SIG-M5 treated with dmso at 0.1 percent for 504 hours (cell line): ENCODE data around the gene FKRP.

Source experiments
- DNase-seq: peaks from one replicate; lab custom pipeline; 2025; ENCODE audit not compliant: unreplicated experiment; lab: John Stamatoyannopoulos, UW

Gene FKRP

GRCh38 chr19:46718934-46719622 is 26.8 kb upstream of the FKRP start:
- no peak for DNase-seq

- no peak for DNase-seq
Measured at GRCh38 chr19:46719629-46720502, 26.0 kb upstream of the FKRP start.

DNA sequence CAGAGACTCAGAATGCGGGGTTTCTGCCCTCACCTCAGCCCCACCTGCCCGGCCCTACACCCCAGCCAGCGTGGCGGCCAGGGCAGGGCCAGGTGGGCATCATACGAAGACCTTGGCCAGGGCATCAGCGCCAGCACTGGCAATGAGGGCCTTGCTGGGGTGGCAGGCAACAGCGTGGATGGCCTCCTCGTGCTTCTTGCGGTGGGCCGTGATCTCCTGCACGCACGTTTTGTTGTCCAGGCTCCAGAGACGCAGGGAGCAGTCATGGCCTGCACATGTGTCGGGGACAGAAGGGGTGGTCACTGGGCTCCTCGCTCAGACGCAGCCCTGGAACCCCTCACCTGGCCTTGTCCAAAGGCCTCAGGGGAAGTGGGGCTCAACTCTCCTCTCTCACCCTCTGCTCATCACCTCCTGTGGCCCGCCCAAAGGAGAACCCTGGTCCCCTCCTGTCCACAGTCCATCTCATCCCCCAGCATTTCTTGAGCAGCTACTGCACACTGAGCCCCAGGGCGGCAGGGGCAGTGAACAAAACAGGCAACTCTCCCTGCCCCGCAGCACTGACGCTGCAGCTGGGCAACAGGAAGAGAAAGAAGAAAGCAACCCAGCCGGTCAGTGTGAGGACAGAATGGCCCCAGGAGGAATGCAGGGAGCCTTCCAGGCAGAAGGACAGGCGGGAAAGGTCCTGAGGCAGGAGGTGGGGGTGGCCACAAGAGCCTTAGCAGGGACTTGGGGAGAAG is 25.2 kb upstream of the FKRP start:
- no peak for DNase-seq

DNA sequence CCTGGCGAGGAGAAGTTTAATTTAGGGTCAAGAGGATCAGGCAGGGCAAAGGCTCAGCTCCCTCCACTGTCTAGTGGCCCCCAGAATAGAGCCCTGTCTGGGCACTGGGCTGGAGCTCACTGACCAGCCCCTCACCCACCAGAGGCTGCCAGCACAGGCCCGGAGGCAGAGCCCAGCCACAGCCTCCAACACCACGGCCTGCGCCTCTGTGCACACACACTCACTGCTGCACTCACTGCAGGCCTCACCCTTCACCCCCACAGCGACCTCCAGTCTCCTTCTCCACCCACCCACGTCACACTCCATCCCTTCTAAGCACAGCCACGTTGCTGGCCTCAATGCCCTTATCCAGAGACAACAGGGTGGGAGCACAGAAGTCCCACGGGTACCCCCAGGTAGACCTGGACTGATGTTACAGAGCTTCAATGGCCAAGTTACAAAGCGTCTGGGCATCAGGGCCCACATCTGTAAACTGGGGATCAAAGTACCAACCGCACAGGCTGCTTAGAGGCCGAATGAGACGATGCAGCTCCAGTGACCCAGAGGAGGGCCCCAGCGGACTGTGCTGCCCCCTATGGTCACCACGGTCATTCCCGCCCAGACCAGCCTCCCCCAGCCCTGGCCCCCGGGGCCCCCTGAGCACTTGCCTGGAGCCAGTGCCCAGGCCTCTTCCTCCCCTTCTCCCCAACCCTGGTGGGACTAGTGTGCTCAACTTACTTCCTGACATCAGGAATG is 24.4 kb upstream of the FKRP start:
- no peak for DNase-seq

DNA sequence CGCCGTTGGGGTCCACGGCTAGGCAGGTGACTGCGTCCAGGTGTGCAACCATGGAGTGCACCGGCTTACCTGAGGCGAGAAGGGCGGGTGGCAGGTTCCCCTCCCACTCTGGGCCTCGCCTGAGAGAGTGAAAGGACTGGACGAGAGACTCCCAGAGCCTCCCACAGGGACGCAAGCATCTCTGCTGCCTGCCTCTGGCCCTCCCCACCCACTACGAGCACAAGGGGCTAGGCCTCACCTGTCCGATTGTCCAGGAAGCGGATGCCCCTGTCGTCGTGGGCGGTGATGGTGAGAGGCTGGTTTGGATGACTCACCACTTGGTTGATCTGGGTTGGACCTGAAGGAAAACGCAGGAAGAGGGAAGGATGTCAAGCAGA is 23.9 kb upstream of the FKRP start:
- DNase-seq: no peak

- DNase-seq: no peak
Measured at GRCh38 chr19:46722421-46723022, 23.3 kb upstream of the FKRP start.

- DNase-seq: no peak
Measured at GRCh38 chr19:46723023-46723461, 22.8 kb upstream of the FKRP start.

DNA sequence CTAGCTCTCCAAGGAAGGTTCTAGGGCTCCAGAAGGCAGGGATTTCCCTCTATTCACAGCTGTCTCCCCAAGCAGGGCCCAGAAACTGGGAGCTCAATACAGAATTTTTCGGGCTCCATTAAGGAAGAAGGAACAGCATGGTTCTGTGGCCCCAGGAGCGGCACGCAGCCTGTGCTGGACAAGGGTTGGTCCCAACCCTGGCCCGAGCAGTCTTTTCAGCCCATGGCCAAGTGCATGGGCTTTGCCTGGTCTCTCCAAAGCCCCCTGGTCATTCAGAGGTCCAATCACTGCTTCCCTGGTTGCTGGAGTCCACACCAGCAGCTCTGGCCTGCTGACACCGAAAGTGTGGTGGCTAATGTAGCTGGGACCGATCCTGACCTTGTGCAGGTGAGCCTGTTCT is 22.4 kb upstream of the FKRP start:
- no peak for DNase-seq

- no peak for DNase-seq
Measured at GRCh38 chr19:46724468-46724867, 21.4 kb upstream of the FKRP start.

DNA sequence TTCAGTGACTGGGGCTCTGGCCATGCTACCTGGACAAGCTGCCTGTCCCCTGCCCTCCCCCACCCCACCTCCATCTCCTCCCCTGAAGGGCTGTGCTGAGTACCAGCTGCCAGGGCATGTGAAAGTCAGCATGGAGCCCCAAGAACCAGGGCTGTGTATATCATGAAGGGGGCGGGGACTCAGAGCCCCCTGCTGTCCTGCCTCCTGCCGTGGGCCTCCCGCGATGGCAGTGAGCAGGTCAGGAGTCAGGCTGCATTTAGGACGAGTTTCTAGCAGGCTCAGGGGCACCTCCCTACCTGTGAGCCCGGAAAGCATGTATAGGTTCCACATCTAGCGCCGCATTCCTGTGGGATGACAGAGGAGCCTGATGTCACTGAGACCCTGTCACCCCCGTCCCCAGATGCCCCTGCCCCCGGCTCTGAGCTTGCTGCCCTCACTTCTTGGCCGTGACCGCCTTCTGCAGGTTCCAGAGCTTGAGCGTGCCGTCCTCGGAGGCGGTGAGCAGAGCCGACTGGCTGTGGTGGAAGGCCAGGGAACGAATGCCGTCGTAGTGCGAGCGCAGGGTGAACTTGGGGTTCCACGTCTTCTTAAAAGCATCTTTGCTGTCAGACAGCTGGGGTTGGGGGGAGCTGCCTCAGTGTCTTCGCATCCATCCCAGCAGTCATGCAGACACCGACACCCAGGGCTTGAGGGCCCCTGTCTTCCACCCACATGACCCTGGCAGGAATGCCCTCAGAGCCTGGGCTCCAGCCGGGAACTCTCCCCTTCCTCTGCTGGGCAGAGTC is 20.6 kb upstream of the FKRP start:
- no peak for DNase-seq

DNA sequence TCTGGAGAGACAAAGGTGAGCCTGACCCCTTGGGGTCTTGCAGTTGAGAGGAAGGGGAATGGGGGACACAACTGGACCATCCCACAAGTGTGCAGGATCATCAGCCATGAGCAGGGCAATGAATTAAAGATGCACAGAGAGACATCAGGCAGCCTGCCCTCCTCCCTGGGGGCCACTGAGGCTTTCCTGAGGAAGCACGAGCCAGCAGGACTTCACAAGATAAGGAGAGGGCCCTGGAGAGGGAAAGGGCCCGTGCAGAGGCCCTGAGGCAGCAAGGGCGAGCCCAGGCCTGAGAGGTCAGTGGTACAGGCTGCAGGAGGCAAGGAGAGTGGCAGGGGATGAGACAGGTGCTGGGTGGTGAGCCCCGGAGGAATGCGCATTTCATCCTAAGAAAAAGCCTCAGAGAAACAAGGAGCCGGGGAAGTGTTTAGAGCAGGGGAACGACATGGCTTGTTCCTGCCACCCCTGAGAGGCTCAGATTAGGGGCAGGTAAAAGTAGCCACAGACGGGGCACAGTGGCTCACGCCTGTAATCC is 19.9 kb upstream of the FKRP start:
- no peak for DNase-seq

- DNase-seq: no peak
Measured at GRCh38 chr19:46726551-46726950, 19.3 kb upstream of the FKRP start.

- DNase-seq: no peak
Measured at GRCh38 chr19:46726971-46727501, 18.8 kb upstream of the FKRP start.

GRCh38 chr19:46727757-46728156 is 18.1 kb upstream of the FKRP start:
- no peak for DNase-seq

GRCh38 chr19:46728208-46728607 is 17.6 kb upstream of the FKRP start:
- DNase-seq: no peak

- DNase-seq: peak; percentile 8
Measured at GRCh38 chr19:46728693-46729339, 17.0 kb upstream of the FKRP start.

- no peak for DNase-seq
Measured at GRCh38 chr19:46729696-46730095, 16.2 kb upstream of the FKRP start.

GRCh38 chr19:46730187-46730586 is 15.7 kb upstream of the FKRP start:
- DNase-seq: no peak

- no peak for DNase-seq
Measured at GRCh38 chr19:46730595-46730994, 15.3 kb upstream of the FKRP start.
